ENCODE data around the gene TUBB.

The TUBB gene

GRCh38 chr6:30719791-30720737, at the start of gene TUBB:
Gene TUBB, plus strand, starts transcription at chr6:30720352. Its CDS starts 155 bp downstream, at chr6:30720507.
- peak; percentile 95 for DNase-seq

GRCh38 chr6:30670760-30671527, 49.2 kb upstream of the TUBB start:
- DNase-seq: no peak

- DNase-seq: peak; percentile 91 to 93
Measured at GRCh38 chr6:30672445-30673253, 47.5 kb upstream of the TUBB start, which contains the start of gene DHX16. Gene DHX16, minus strand, starts transcription at chr6:30673006. Its CDS starts 165 bp downstream, at chr6:30672841.

GRCh38 chr6:30676660-30677285, 43.4 kb upstream of the TUBB start:
- no peak for DNase-seq

GRCh38 chr6:30678964-30679726, 41.0 kb upstream of the TUBB start:
- peak; percentile 94 to 95 for DNase-seq

- DNase-seq: no peak
Measured at GRCh38 chr6:30679765-30680535, 40.2 kb upstream of the TUBB start.

- DNase-seq: peak in 1 of 2 donors; percentile 16
Measured at GRCh38 chr6:30681766-30682142, 38.4 kb upstream of the TUBB start.

GRCh38 chr6:30682143-30683117, 37.7 kb upstream of the TUBB start:
- DNase-seq: peak; percentile 83 to 84

GRCh38 chr6:30683183-30683979, 36.8 kb upstream of the TUBB start:
- DNase-seq: peak in 1 of 2 donors; percentile 19

- no peak for DNase-seq
Measured at GRCh38 chr6:30683980-30684338, 36.2 kb upstream of the TUBB start.

- DNase-seq: peak; percentile 65 to 71
Measured at GRCh38 chr6:30684386-30685156, 35.6 kb upstream of the TUBB start.

- peak; percentile 31 to 36 for DNase-seq
Measured at GRCh38 chr6:30685157-30686008, 34.8 kb upstream of the TUBB start.

GRCh38 chr6:30686009-30686907, 33.9 kb upstream of the TUBB start, which contains the start of gene PPP1R18:
Gene PPP1R18, minus strand, starts transcription at chr6:30686645. Its CDS starts 627 bp downstream, at chr6:30686018.
- peak; percentile 88 to 91 for DNase-seq

- DNase-seq: peak; percentile 85 to 96
Measured at GRCh38 chr6:30686908-30687658, 33.1 kb upstream of the TUBB start.

All from stimulated activated CD4-positive, alpha-beta T cell treated with anti-CD3 and anti-CD28 coated beads, Interleukin-2, amount 100 ng/mL, for 24 hours (primary cell).